ENCODE data around the gene IGF1R. TPM values are rescaled to one million over a fixed set of nuclear protein-coding genes. Genes with fewer than 3 reads are reported as not detected.

Gene IGF1R
- polyA plus RNA-seq, 12 donors, result 12.5 to 29.8 (median 16.6) TPM; not detected in 1

- DNase-seq, result no peak
These were observed 176.3 kb downstream of the IGF1R start for GRCh38 chr15:98824595-98824994.

- DNase-seq, result no peak
These were observed 178.3 kb downstream of the IGF1R start for GRCh38 chr15:98826658-98827057.

- no peak for DNase-seq
These were observed 178.9 kb downstream of the IGF1R start for GRCh38 chr15:98827217-98827616.

GRCh38 chr15:98830034-98830634, 181.8 kb downstream of the IGF1R start:
- DNase-seq, result no peak

GRCh38 chr15:98834976-98835375, 186.6 kb downstream of the IGF1R start:
- no peak for DNase-seq

- DNase-seq, result no peak
These were observed 187.5 kb downstream of the IGF1R start for GRCh38 chr15:98835876-98836275.

- no peak for DNase-seq
These were observed 190.3 kb downstream of the IGF1R start for GRCh38 chr15:98838387-98839259.

GRCh38 chr15:98840053-98840452, 191.7 kb downstream of the IGF1R start:
- DNase-seq, result no peak

- no peak for DNase-seq
These were observed 193.2 kb downstream of the IGF1R start for GRCh38 chr15:98841419-98841970.

GRCh38 chr15:98842192-98842972, 194.0 kb downstream of the IGF1R start:
- no peak for DNase-seq

GRCh38 chr15:98842973-98843285, 194.6 kb downstream of the IGF1R start:
- no peak for DNase-seq

GRCh38 chr15:98843844-98844243, 195.5 kb downstream of the IGF1R start:
- no peak for DNase-seq

GRCh38 chr15:98844261-98844660, 195.9 kb downstream of the IGF1R start:
- DNase-seq, result no peak

GRCh38 chr15:98845138-98845884, 197.0 kb downstream of the IGF1R start:
- no peak for DNase-seq

- DNase-seq, result peak; percentile 54
These were observed 202.7 kb downstream of the IGF1R start for GRCh38 chr15:98850961-98851572.

GRCh38 chr15:98853161-98853560, 204.8 kb downstream of the IGF1R start:
- peak; percentile 94 for DNase-seq

- no peak for DNase-seq
These were observed 205.5 kb downstream of the IGF1R start for GRCh38 chr15:98853617-98854420.

GRCh38 chr15:98854496-98854895, 206.2 kb downstream of the IGF1R start:
- DNase-seq, result no peak

- no peak for DNase-seq
These were observed 206.9 kb downstream of the IGF1R start for GRCh38 chr15:98855067-98855814.

Measured in muscle of arm (tissue), 12 donors.